ENCODE results near the gene FAM117B.

Gene FAM117B

DNA sequence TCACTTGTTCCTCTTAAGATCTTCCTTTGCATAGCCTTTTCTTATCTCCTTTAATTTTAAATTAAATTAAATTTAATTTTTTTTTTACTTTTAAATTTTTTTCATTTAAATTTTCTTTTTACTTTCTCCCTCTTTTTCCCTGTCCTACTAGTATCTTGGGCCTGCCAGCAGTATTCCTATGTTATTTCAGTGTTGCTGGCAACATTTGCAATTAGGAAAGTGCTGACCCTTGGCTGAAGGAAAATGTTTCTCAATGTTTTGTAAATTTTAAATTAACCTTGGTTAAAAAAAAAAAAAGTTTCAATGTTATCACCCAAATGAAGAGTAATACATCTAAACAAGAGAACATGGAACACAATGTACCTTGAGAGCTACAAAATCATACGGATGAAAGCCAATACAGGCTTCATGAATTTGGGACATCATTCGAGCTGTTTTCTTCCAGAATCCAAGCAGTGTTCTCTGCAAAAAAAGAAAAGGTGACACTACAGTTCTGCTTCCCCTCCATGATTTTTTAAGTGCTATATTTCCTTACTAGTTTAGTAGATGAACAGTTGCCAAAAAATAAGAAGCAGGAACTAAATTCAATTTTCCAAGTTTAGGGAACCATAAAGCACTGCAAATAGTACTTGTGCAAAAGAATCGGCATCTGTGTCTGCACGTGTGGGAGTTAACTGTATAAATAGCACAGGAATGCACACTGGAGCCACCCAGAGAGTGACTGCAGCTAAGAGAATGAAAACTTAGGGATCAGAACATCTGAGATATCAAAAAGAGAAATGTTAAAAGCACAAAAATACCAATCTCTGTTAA lies 181.0 kb downstream of the FAM117B start:
- H2AFZ ChIP-seq (ENCODE audit: low read depth, low read length): no peak overlapping the region
- no peaks in the 10 kb centered on the region for H3K27me3 ChIP-seq (ENCODE audit: insufficient read depth, low read length, poor library complexity)
- no peak overlapping the region for H3K9ac ChIP-seq (ENCODE audit: low read depth, low read length)
- DNase-seq (no peak), ATAC-seq (ENCODE audit: insufficient read depth, low read depth) (no peak)
- no peak overlapping the region for H3K4me2 ChIP-seq (ENCODE audit: insufficient read depth, low read length)
- no peak for TF ChIP-seq EZH2 (IDR thresholded peaks at IDR 0.05; ENCODE audit: borderline replicate concordance, low read depth, low read length, severe bottlenecking)
- TF ChIP-seq, protein P1, sequence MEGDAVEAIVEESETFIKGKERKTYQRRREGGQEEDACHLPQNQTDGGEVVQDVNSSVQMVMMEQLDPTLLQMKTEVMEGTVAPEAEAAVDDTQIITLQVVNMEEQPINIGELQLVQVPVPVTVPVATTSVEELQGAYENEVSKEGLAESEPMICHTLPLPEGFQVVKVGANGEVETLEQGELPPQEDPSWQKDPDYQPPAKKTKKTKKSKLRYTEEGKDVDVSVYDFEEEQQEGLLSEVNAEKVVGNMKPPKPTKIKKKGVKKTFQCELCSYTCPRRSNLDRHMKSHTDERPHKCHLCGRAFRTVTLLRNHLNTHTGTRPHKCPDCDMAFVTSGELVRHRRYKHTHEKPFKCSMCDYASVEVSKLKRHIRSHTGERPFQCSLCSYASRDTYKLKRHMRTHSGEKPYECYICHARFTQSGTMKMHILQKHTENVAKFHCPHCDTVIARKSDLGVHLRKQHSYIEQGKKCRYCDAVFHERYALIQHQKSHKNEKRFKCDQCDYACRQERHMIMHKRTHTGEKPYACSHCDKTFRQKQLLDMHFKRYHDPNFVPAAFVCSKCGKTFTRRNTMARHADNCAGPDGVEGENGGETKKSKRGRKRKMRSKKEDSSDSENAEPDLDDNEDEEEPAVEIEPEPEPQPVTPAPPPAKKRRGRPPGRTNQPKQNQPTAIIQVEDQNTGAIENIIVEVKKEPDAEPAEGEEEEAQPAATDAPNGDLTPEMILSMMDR (IDR thresholded peaks at IDR 0.05; ENCODE audit: borderline replicate concordance, extremely low read depth, low read length, poor library complexity, severe bottlenecking): no peak
- H3K79me2 ChIP-seq (ENCODE audit: insufficient read depth, low read length): no peaks in the 10 kb centered on the region
- no peaks in the 10 kb centered on the region for H3K9me3 ChIP-seq (ENCODE audit: insufficient read depth, low read length, severe bottlenecking)
- no peak overlapping the region for H3K4me3 ChIP-seq (ENCODE audit: low read depth in 1 of 2, low read length in 2 of 2)
- no peak overlapping the region for H3K27ac ChIP-seq (ENCODE audit: low read length)
- no peaks in the 10 kb centered on the region for H3K4me1 ChIP-seq (ENCODE audit: insufficient read depth, low read length)
- H3K36me3 ChIP-seq (ENCODE audit: insufficient read depth, low read length): no peaks in the 10 kb centered on the region
- H4K20me1 ChIP-seq (ENCODE audit: insufficient read depth, low read length): no peaks in the 10 kb centered on the region

DNA sequence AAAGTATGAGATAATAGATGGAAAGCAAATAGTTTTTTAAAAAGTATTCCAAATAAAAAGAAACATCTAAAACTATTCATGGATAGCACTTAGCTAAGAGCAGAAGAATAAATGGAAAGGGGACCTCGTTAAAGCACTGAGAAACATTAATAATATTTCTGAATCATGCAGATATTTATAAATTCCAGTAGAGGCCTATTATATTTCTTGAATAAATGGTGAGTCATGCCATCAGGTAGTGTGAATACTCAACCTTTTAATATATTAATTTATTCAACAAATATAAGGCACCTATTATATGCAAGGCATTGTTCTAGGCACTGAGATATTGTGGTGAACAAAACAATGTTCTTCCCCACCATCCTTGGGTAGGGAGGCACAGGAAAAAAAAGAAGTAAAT lies 183.0 kb downstream of the FAM117B start:
- Histone ChIP-seq H3K9ac (ENCODE audit: low read depth, low read length) (no peak overlapping the region), H3K4me3 (ENCODE audit: low read depth in 1 of 2, low read length in 2 of 2) (no peak overlapping the region), H3K4me1 (ENCODE audit: insufficient read depth, low read length) (no peaks in the 10 kb centered on the region), H4K20me1 (ENCODE audit: insufficient read depth, low read length) (no peaks in the 10 kb centered on the region), H3K79me2 (ENCODE audit: insufficient read depth, low read length) (no peaks in the 10 kb centered on the region), H3K27me3 (ENCODE audit: insufficient read depth, low read length, poor library complexity) (no peaks in the 10 kb centered on the region), H3K4me2 (ENCODE audit: insufficient read depth, low read length) (no peak overlapping the region), H3K27ac (ENCODE audit: low read length) (no peak overlapping the region), H3K36me3 (ENCODE audit: insufficient read depth, low read length) (no peaks in the 10 kb centered on the region), H3K9me3 (ENCODE audit: insufficient read depth, low read length, severe bottlenecking) (no peaks in the 10 kb centered on the region), H2AFZ (ENCODE audit: low read depth, low read length) (no peak overlapping the region)
- no peak for DNase-seq
- no peak for ATAC-seq (ENCODE audit: insufficient read depth, low read depth)
- no peak for TF ChIP-seq EZH2 (IDR thresholded peaks at IDR 0.05; ENCODE audit: borderline replicate concordance, low read depth, low read length, severe bottlenecking)
- TF ChIP-seq, protein P1 (IDR thresholded peaks at IDR 0.05; ENCODE audit: borderline replicate concordance, extremely low read depth, low read length, poor library complexity, severe bottlenecking): no peak

DNA sequence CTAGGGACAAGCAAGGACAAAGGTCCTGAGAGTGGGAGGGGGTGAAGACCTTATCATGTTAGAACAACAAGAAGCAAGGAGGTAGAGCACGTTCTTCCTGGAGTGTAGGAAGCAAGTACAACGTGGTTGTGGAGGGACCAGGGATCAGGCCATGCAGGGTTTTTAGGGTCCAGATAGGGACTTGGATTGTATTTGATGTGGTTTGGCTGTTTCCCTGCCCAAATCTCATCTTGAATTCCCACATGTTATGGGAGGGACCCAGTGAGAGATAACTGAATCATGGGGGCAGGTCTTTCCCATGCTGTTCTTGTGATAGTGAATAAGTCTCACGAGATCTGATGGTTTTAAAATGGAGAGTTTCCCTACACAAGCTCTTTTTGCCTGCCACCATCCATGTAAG lies 183.6 kb downstream of the FAM117B start:
- Histone ChIP-seq H2AFZ (ENCODE audit: low read depth, low read length) (no peak overlapping the region), H3K27me3 (ENCODE audit: insufficient read depth, low read length, poor library complexity) (no peaks in the 10 kb centered on the region), H3K4me3 (ENCODE audit: low read depth in 1 of 2, low read length in 2 of 2) (no peak overlapping the region), H3K36me3 (ENCODE audit: insufficient read depth, low read length) (no peaks in the 10 kb centered on the region), H3K27ac (ENCODE audit: low read length) (no peak overlapping the region), H3K4me1 (ENCODE audit: insufficient read depth, low read length) (no peaks in the 10 kb centered on the region), H3K9me3 (ENCODE audit: insufficient read depth, low read length, severe bottlenecking) (no peaks in the 10 kb centered on the region), H4K20me1 (ENCODE audit: insufficient read depth, low read length) (no peaks in the 10 kb centered on the region), H3K9ac (ENCODE audit: low read depth, low read length) (no peak overlapping the region), H3K79me2 (ENCODE audit: insufficient read depth, low read length) (no peaks in the 10 kb centered on the region), H3K4me2 (ENCODE audit: insufficient read depth, low read length) (no peak overlapping the region)
- ATAC-seq (ENCODE audit: insufficient read depth, low read depth) (no peak), DNase-seq (no peak)
- TF ChIP-seq EZH2 (IDR thresholded peaks at IDR 0.05; ENCODE audit: borderline replicate concordance, low read depth, low read length, severe bottlenecking): no peak
- TF ChIP-seq, protein P1 (IDR thresholded peaks at IDR 0.05; ENCODE audit: borderline replicate concordance, extremely low read depth, low read length, poor library complexity, severe bottlenecking): no peak
